K562 (cell line): ENCODE measurements around the gene AP3B2. TPM values are rescaled to one million over a fixed set of nuclear protein-coding genes. Genes with fewer than 3 reads are reported as not detected.

ENCODE experiments used
- BRCA1 ChIP-seq, 2 experiments: fragments of 450-650 bp in 1 of 2; sonication (generic) in 1 of 2; formaldehyde crosslinking in 1 of 2; IDR thresholded peaks; 2 replicates each; pipeline versions ENCODE4 v1.5.0 to v1.6.1; 2017 to 2020; ENCODE audit warnings: mild to moderate bottlenecking in 1 of 2, missing genetic modification reagents in 1 of 2
- CCAR2 ChIP-seq: fragments of 200-400 bp; formaldehyde crosslinking; IDR thresholded peaks from 2 replicates; pipeline ENCODE4 v1.6.1; 2017; ENCODE audit warnings: mild to moderate bottlenecking, low read depth, low read length
- CTCFL ChIP-seq: IDR thresholded peaks from 2 replicates; pipeline ENCODE4 v1.6.1; 2011; ENCODE audit warnings: borderline replicate concordance, low read depth, mild to moderate bottlenecking, moderate library complexity, low read length; ENCODE audit not compliant: insufficient read depth, poor library complexity, severe bottlenecking
- FOXK1 ChIP-seq: sonication (generic); formaldehyde crosslinking; IDR thresholded peaks from 2 replicates; pipeline ENCODE4 v1.8.0; 2022; ENCODE audit warnings: missing genetic modification reagents, mild to moderate bottlenecking, borderline replicate concordance
- HEY1 ChIP-seq: fragments of 250-450 bp; sonication (Bioruptor Pico); IDR thresholded peaks from 2 replicates; pipeline ENCODE4 v1.5.0; 2020; ENCODE audit warnings: mild to moderate bottlenecking, moderate library complexity, borderline replicate concordance
- MEIS2 ChIP-seq: fragments of 450-650 bp; IDR thresholded peaks from 2 replicates; pipeline ENCODE4 v1.6.1; 2014; ENCODE audit warnings: mild to moderate bottlenecking; ENCODE audit not compliant: partially characterized antibody
- SIN3B ChIP-seq: fragments of 450-650 bp; IDR thresholded peaks from 2 replicates; pipeline ENCODE4 v1.6.1; 2017; ENCODE audit warnings: low read depth, mild to moderate bottlenecking, moderate library complexity
- SP2 ChIP-seq: IDR thresholded peaks from 2 replicates; pipeline ENCODE4 v1.6.1; 2011; ENCODE audit warnings: mild to moderate bottlenecking, low read depth, low read length, moderate library complexity; ENCODE audit not compliant: poor library complexity, severe bottlenecking; ENCODE audit errors: extremely low read depth
- ZNF239 ChIP-seq: fragments of 250-450 bp; sonication (Bioruptor Pico); IDR thresholded peaks from 2 replicates; pipeline ENCODE4 v1.4.0; 2020; ENCODE audit warnings: mild to moderate bottlenecking
- polyA plus RNA-seq, 8 experiments: library from polyadenylated mRNA; depleted of rRNA in 4 of 8; stranded (reverse) in 5 of 8; unstranded in 3 of 8; fragments of >200 nt; fragmentation: Nextera tagmentation in 2 of 8; fragmentation: Illumina TruSeq in 1 of 8; extraction: Ambion mirVana in 2 of 8; extraction: Trizol in 1 of 8; gene quantifications; 2 replicates each; pipeline versions ENCODE4 v1.2.1 to v1.2.3, GENCODE V29; 2011 to 2014; ENCODE audit warnings: inconsistent platforms in 1 of 8, missing spikeins in 1 of 8
- total RNA-seq, 7 experiments: library from RNA; depleted of rRNA in 6 of 7; stranded (reverse); fragments of >200 nt in 6 of 7; fragmentation: Illumina TruSeq in 2 of 7; extraction: Trizol in 2 of 7; gene quantifications; 2 replicates each; pipeline versions ENCODE4 v1.2.1 to v1.2.3, GENCODE V29; 2011 to 2021; ENCODE audit warnings: low replicate concordance in 1 of 7
- TF ChIP-seq, protein P1 (sequence below): IDR thresholded peaks from 2 replicates; pipeline ENCODE4 v1.6.1; 2011; ENCODE audit not compliant: insufficient read length; ENCODE audit errors: extremely low read depth
- TF ChIP-seq, protein P2 (sequence below): fragments of 250-450 bp; sonication (Bioruptor Pico); IDR thresholded peaks from 2 replicates; pipeline ENCODE4 v1.9.0; 2021; ENCODE audit warnings: mild to moderate bottlenecking, inconsistent platforms
- TF ChIP-seq, protein P3 (sequence below): sonication (generic); formaldehyde crosslinking; IDR thresholded peaks from 2 replicates; pipeline ENCODE4 v1.8.1; 2023; ENCODE audit warnings: mild to moderate bottlenecking, missing genetic modification reagents, moderate library complexity
- TF ChIP-seq, protein P4 (sequence below): fragments of 250-450 bp; sonication (Bioruptor Pico); IDR thresholded peaks from 2 replicates; pipeline ENCODE4 v1.8.0; 2021; ENCODE audit warnings: mild to moderate bottlenecking, moderate library complexity
- TF ChIP-seq, protein P5 (sequence below), 2 experiments: fragments of 450-650 bp; conservative IDR thresholded peaks; 2 replicates each; pipeline ENCODE4 v1.6.1; 2017; ENCODE audit warnings: mild to moderate bottlenecking in 2 of 2, moderate library complexity in 2 of 2

AP3B2 gene
- total and polyA plus RNA-seq, 9 of the 15 experiments (the other 6 are each of a cell fraction or from before 2014, with no cell fraction given) = 0.03 to 0.15 (median 0.10) TPM; not detected in 2

DNA sequence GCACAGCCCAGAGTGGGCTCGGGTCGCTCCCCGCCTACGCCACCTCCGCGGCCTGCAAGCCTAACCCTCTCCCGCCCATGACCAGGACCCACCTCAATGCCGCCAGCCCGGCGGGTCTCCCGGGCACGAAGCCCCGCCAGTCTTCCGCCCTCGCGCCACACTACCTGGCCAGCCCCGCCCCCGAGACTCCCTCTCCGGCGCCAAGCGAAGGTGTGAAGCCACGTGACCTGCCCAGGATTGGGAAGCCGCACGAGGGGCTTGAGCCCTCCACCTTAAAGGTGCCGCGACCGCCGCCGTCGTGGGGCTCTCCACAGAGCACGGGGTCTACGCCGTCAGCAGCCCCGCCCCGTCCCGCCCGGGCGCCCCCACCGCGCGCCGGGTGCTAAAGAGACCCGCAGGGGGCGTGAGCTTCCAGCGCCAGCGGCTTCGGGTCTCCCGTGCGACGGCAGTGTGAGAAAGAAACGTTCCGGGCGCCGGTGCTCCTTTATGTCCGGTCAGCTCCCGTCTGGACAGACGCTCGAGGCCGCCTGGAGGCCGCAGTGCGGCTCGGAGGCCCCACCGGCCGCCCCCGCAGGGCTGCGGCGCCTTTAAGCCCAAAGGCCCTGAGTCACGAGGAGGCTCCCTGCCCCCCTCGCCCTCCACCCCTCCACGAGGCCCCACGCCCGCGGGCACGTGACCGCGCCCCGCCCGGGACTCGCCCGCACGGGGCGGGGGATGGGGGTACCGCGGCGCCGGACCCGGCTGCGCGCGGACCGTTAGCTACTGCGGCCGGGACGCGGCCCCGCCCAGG is 62.4 kb downstream of the AP3B2 start, which contains the start of gene CPEB1 (continued):
- TF ChIP-seq MEIS2 (no peak), CCAR2 (no peak), FOXK1 (CRISPR knock-in tag) (peak; percentile 92), BRCA1 (IDR thresholded peaks at IDR 0.05) (no peak), BRCA1 (CRISPR knock-in tag; IDR thresholded peaks at IDR 0.05) (no peak), HEY1 (no peak), ZNF239 (CRISPR knock-in tag) (peak; percentile 48), SP2 (no peak), CTCFL (peak; percentile 38), SIN3B (peak; percentile 17; the same call in 1 of the 2 replicates)
- TF ChIP-seq, protein P1, sequence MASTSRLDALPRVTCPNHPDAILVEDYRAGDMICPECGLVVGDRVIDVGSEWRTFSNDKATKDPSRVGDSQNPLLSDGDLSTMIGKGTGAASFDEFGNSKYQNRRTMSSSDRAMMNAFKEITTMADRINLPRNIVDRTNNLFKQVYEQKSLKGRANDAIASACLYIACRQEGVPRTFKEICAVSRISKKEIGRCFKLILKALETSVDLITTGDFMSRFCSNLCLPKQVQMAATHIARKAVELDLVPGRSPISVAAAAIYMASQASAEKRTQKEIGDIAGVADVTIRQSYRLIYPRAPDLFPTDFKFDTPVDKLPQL = no peak
- TF ChIP-seq, protein P2, sequence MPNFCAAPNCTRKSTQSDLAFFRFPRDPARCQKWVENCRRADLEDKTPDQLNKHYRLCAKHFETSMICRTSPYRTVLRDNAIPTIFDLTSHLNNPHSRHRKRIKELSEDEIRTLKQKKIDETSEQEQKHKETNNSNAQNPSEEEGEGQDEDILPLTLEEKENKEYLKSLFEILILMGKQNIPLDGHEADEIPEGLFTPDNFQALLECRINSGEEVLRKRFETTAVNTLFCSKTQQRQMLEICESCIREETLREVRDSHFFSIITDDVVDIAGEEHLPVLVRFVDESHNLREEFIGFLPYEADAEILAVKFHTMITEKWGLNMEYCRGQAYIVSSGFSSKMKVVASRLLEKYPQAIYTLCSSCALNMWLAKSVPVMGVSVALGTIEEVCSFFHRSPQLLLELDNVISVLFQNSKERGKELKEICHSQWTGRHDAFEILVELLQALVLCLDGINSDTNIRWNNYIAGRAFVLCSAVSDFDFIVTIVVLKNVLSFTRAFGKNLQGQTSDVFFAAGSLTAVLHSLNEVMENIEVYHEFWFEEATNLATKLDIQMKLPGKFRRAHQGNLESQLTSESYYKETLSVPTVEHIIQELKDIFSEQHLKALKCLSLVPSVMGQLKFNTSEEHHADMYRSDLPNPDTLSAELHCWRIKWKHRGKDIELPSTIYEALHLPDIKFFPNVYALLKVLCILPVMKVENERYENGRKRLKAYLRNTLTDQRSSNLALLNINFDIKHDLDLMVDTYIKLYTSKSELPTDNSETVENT = peak; percentile 11; the same call in 1 of the 2 replicates
- TF ChIP-seq, protein P3, sequence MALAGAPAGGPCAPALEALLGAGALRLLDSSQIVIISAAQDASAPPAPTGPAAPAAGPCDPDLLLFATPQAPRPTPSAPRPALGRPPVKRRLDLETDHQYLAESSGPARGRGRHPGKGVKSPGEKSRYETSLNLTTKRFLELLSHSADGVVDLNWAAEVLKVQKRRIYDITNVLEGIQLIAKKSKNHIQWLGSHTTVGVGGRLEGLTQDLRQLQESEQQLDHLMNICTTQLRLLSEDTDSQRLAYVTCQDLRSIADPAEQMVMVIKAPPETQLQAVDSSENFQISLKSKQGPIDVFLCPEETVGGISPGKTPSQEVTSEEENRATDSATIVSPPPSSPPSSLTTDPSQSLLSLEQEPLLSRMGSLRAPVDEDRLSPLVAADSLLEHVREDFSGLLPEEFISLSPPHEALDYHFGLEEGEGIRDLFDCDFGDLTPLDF (CRISPR knock-in tag) = peak; percentile 37; the same call in 1 of the 2 replicates
- TF ChIP-seq, protein P4, sequence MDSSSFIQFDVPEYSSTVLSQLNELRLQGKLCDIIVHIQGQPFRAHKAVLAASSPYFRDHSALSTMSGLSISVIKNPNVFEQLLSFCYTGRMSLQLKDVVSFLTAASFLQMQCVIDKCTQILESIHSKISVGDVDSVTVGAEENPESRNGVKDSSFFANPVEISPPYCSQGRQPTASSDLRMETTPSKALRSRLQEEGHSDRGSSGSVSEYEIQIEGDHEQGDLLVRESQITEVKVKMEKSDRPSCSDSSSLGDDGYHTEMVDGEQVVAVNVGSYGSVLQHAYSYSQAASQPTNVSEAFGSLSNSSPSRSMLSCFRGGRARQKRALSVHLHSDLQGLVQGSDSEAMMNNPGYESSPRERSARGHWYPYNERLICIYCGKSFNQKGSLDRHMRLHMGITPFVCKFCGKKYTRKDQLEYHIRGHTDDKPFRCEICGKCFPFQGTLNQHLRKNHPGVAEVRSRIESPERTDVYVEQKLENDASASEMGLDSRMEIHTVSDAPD (CRISPR knock-in tag) = no peak
- TF ChIP-seq, protein P5, sequence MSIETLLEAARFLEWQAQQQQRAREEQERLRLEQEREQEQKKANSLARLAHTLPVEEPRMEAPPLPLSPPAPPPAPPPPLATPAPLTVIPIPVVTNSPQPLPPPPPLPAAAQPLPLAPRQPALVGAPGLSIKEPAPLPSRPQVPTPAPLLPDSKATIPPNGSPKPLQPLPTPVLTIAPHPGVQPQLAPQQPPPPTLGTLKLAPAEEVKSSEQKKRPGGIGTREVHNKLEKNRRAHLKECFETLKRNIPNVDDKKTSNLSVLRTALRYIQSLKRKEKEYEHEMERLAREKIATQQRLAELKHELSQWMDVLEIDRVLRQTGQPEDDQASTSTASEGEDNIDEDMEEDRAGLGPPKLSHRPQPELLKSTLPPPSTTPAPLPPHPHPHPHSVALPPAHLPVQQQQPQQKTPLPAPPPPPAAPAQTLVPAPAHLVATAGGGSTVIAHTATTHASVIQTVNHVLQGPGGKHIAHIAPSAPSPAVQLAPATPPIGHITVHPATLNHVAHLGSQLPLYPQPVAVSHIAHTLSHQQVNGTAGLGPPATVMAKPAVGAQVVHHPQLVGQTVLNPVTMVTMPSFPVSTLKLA (conservative IDR thresholded peaks at IDR 0.05) = peak; percentile 76 to 91
